GM21381 (cell line): ENCODE data around the gene P3H3.
A peak's percentile ranks its signal among the peaks of the same experiment; 100 is the strongest.

ENCODE experiments used
- ATAC-seq: cut with Tn5 transposase; IDR thresholded peaks from one replicate; pipeline ENCODE4 v1.9.1; 2021; ENCODE audit warnings: mild to moderate bottlenecking, moderate library complexity; ENCODE audit not compliant: unreplicated experiment

The P3H3 gene

GRCh38 chr12:6842075-6842474 is 13.9 kb downstream of the P3H3 start:
- ATAC-seq: no peak

GRCh38 chr12:6843118-6843902 is 15.1 kb downstream of the P3H3 start:
- no peak for ATAC-seq

GRCh38 chr12:6845395-6845794 is 17.2 kb downstream of the P3H3 start:
- no peak for ATAC-seq

- ATAC-seq: no peak
Measured at GRCh38 chr12:6846316-6846869, 18.2 kb downstream of the P3H3 start.

GRCh38 chr12:6847676-6848075 is 19.5 kb downstream of the P3H3 start:
- ATAC-seq: no peak

GRCh38 chr12:6849427-6849826 is 21.2 kb downstream of the P3H3 start:
- no peak for ATAC-seq

GRCh38 chr12:6849976-6850560 is 21.9 kb downstream of the P3H3 start:
- no peak for ATAC-seq

GRCh38 chr12:6850796-6851152 is 22.6 kb downstream of the P3H3 start:
- ATAC-seq: no peak

GRCh38 chr12:6851153-6851920 is 23.1 kb downstream of the P3H3 start, which contains the start of gene CDCA3:
Gene CDCA3 (minus strand): TSS chr12:6851286. CDS start chr12:6850952, 334 bp downstream.
- peak; percentile 50 for ATAC-seq

GRCh38 chr12:6851921-6852650 is 23.9 kb downstream of the P3H3 start, which contains the start of gene USP5:
Gene USP5 (plus strand): TSS chr12:6852150. CDS start chr12:6852180, 30 bp downstream.
- peak; percentile 70 for ATAC-seq

- ATAC-seq: no peak
Measured at GRCh38 chr12:6852651-6853354, 24.6 kb downstream of the P3H3 start.

GRCh38 chr12:6853626-6854025 is 25.4 kb downstream of the P3H3 start:
- no peak for ATAC-seq

- no peak for ATAC-seq
Measured at GRCh38 chr12:6854036-6854435, 25.8 kb downstream of the P3H3 start.

GRCh38 chr12:6855322-6855721 is 27.1 kb downstream of the P3H3 start:
- no peak for ATAC-seq

GRCh38 chr12:6858799-6859198 is 30.6 kb downstream of the P3H3 start:
- ATAC-seq: no peak

GRCh38 chr12:6860116-6860515 is 31.9 kb downstream of the P3H3 start:
- no peak for ATAC-seq

GRCh38 chr12:6860942-6861341 is 32.7 kb downstream of the P3H3 start:
- ATAC-seq: no peak

GRCh38 chr12:6861391-6861790 is 33.2 kb downstream of the P3H3 start:
- ATAC-seq: no peak

GRCh38 chr12:6863033-6863432 is 34.8 kb downstream of the P3H3 start:
- ATAC-seq: no peak
